Measurements from ENCODE around the gene PPM1J. TPM values are rescaled to one million over a fixed set of nuclear protein-coding genes. Genes with fewer than 3 reads are reported as not detected.
"Not testable (repeated sequence)": the region's sequence is repeated elsewhere in the genome, so short reads cannot be mapped to it uniquely, and the experiment has no call there.

Gene PPM1J
- polyA plus RNA-seq, 1 of the 3 experiments (the other 2 are of a cell fraction) = 5.3 TPM

DNA sequence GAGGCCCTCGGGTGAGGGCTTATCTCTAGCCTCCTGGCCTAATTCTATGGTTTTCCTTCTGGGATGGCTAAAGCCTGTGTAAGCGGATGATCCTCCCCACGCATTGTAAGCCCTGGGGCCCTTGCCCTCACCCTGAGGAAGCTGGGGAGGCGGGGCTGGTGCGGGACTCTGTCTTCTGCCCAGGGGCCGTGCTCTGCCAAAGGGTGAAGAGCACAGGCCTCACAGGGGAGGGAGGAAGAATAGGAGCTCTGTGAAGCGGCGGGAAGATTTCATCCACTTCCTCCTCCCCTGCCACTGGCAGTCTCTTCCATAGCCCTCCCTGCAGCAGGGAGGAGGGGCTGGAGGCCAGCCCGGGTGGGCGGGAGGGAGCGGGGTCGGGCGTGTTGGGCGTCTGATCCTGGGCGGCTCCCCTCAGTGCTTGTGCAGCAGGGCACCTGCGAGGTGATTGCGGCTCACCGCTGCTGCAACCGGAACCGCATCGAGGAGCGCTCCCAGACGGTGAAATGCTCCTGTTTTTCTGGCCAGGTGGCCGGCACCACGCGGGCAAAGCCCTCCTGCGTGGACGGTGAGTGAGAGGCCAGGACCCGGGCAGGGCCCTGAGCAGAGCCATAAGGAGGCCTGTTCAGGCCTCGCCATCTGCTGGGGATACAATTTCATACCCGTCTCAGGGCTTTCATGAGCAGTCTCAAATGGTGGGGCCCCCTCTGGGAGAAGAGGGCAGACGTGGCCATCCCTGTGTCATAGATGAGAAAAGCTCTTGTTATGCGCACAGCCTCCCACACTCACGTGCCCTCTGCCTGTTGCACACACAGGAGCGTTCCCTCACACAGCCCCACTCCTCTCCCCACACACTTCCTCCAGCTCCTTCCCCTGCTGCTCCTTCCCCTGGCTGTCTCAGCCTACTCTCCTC lies 7.7 kb upstream of the PPM1J start:
- Histone ChIP-seq H3K4me2 (no peak overlapping the region), H3K9me2 (no peaks in the 10 kb centered on the region), H3K27me3 (ENCODE audit: insufficient read depth) (no peaks in the 10 kb centered on the region), H3F3A (replicated peaks; ENCODE audit: insufficient read depth) (no peaks in the 10 kb centered on the region), H3K36me3 (replicated peaks in 1 of 2; ENCODE audit: control insufficient read depth in 1 of 2, insufficient read depth in 2 of 2, low read length in 1 of 2) (no peaks in the 10 kb centered on the region), H3K27ac (ENCODE audit: low read depth in 2 of 2, low read length in 1 of 2) (no peak overlapping the region), H3K79me2 (ENCODE audit: insufficient read depth) (no peaks in the 10 kb centered on the region), H3K4me3 (ENCODE audit: low read depth in 2 of 2, low read length in 1 of 2) (no peak overlapping the region), H3K9ac (no peak overlapping the region), H3K4me1 (ENCODE audit: control insufficient read depth in 1 of 2, insufficient read depth in 2 of 2, low read depth in 1 of 2, low read length in 1 of 2) (peaks cover 0 to 5% of the 10 kb centered on the region in 2 experiments; a peak in 1 of 4 replicates), H2AFZ (ENCODE audit: low read depth) (no peak overlapping the region), H4K20me1 (ENCODE audit: insufficient read depth) (no peaks in the 10 kb centered on the region), H3K9me3 (no peaks in the 10 kb centered on the region)
- TF ChIP-seq NRF1 (IDR thresholded peaks at IDR 0.05; ENCODE audit: low read depth, low read length) (no peak), SMC3 (IDR thresholded peaks at IDR 0.05; ENCODE audit: low read depth, low read length) (no peak), MEF2A (IDR thresholded peaks at IDR 0.05; ENCODE audit: borderline replicate concordance, low read depth) (no peak), RCOR1 (IDR thresholded peaks at IDR 0.05; ENCODE audit: low read length) (no peak), TAF1 (IDR thresholded peaks at IDR 0.05; ENCODE audit: borderline replicate concordance, low read depth, low read length) (no peak), FOXJ3 (CRISPR knock-in tag; IDR thresholded peaks at IDR 0.05) (no peak), EZH2phosphoT487 (IDR thresholded peaks at IDR 0.05; ENCODE audit: borderline replicate concordance, low read depth) (no peak), JUND (IDR thresholded peaks at IDR 0.05) (no peak)
- TF ChIP-seq, protein P1, sequence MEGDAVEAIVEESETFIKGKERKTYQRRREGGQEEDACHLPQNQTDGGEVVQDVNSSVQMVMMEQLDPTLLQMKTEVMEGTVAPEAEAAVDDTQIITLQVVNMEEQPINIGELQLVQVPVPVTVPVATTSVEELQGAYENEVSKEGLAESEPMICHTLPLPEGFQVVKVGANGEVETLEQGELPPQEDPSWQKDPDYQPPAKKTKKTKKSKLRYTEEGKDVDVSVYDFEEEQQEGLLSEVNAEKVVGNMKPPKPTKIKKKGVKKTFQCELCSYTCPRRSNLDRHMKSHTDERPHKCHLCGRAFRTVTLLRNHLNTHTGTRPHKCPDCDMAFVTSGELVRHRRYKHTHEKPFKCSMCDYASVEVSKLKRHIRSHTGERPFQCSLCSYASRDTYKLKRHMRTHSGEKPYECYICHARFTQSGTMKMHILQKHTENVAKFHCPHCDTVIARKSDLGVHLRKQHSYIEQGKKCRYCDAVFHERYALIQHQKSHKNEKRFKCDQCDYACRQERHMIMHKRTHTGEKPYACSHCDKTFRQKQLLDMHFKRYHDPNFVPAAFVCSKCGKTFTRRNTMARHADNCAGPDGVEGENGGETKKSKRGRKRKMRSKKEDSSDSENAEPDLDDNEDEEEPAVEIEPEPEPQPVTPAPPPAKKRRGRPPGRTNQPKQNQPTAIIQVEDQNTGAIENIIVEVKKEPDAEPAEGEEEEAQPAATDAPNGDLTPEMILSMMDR (IDR thresholded peaks at IDR 0.05) = no peak
- CTCF ChIA-PET = interaction anchor here (1.4 to 11.8 kb wide), 4 partner anchors 11 to 350 kb away, joined by 4 to 754 read pairs (median 12); partner anchors contain the start of gene LRIG2
- 79% methylated on average over 9 of the region's 35 CpGs for WGBS (ENCODE audit: low lambda C conversion rate)
- POLR2A ChIA-PET = interaction anchor here (0.6 to 0.7 kb wide), 2 partner anchors 23 to 344 kb away, joined by 3 to 6 read pairs; no protein-coding TSS in a partner anchor
- DNase-seq = no peak

DNA sequence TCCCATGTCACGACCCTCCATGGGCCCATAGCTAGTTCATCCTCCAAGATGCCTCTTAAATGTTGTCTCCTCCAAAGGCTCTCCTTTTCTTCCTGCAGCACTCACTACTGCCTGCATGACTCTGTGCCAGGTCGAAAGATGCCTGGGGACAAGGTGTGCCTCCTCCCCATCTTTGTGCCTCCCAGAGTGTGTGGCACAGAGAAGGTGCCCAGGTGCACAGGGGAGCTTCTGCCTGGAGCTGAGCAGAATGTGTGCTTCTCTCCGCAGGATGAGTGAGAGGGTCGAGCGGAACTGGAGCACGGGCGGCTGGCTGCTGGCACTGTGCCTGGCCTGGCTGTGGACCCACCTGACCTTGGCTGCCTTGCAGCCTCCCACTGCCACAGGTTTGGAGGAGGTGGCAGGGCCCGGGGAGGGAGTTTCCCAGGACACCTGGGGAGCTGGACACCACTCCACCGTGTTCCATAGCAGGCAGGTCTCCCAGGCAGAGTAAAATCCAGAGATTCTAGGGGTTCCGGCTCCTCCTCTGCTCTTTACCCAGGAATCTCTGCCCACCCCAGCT lies 6.9 kb upstream of the PPM1J start:
- no peak overlapping the region for H3K27ac ChIP-seq (ENCODE audit: low read depth in 2 of 2, low read length in 1 of 2)
- no peak overlapping the region for H3K9ac ChIP-seq
- DNase-seq = no peak
- POLR2A ChIA-PET = interaction anchor here (0.6 to 0.7 kb wide), 2 partner anchors 24 to 343 kb away, joined by 3 to 6 read pairs; no protein-coding TSS in a partner anchor
- no peaks in the 10 kb centered on the region for H3K36me3 ChIP-seq (replicated peaks in 1 of 2; ENCODE audit: control insufficient read depth in 1 of 2, insufficient read depth in 2 of 2, low read length in 1 of 2)
- H3K9me3 ChIP-seq = no peaks in the 10 kb centered on the region
- no peaks in the 10 kb centered on the region for H4K20me1 ChIP-seq (ENCODE audit: insufficient read depth)
- no peak overlapping the region for H3K4me2 ChIP-seq
- no peaks in the 10 kb centered on the region for H3K27me3 ChIP-seq (ENCODE audit: insufficient read depth)
- no peak overlapping the region for H3K4me3 ChIP-seq (ENCODE audit: low read depth in 2 of 2, low read length in 1 of 2)
- peaks cover 0 to 5% of the 10 kb centered on the region in 2 experiments; a peak in 1 of 4 replicates for H3K4me1 ChIP-seq (ENCODE audit: control insufficient read depth in 1 of 2, insufficient read depth in 2 of 2, low read depth in 1 of 2, low read length in 1 of 2)
- no peaks in the 10 kb centered on the region for H3K9me2 ChIP-seq
- 87% methylated on average over 5 of the region's 10 CpGs for WGBS (ENCODE audit: low lambda C conversion rate)
- peaks cover under 1% of the 10 kb centered on the region for H3F3A ChIP-seq (replicated peaks; ENCODE audit: insufficient read depth)
- no peaks in the 10 kb centered on the region for H3K79me2 ChIP-seq (ENCODE audit: insufficient read depth)
- no peak for TF ChIP-seq NRF1 (IDR thresholded peaks at IDR 0.05; ENCODE audit: low read depth, low read length)
- no peak for TF ChIP-seq TAF1 (IDR thresholded peaks at IDR 0.05; ENCODE audit: borderline replicate concordance, low read depth, low read length)
- TF ChIP-seq RXRA (IDR thresholded peaks at IDR 0.05; ENCODE audit: borderline replicate concordance, low read depth) = no peak
- no peak for TF ChIP-seq RFX5 (IDR thresholded peaks at IDR 0.05; ENCODE audit: low read length)
- TF ChIP-seq FOXJ3 (CRISPR knock-in tag; IDR thresholded peaks at IDR 0.05) = no peak
- TF ChIP-seq ELF1 (IDR thresholded peaks at IDR 0.05) = no peak
- TF ChIP-seq, protein P2, sequence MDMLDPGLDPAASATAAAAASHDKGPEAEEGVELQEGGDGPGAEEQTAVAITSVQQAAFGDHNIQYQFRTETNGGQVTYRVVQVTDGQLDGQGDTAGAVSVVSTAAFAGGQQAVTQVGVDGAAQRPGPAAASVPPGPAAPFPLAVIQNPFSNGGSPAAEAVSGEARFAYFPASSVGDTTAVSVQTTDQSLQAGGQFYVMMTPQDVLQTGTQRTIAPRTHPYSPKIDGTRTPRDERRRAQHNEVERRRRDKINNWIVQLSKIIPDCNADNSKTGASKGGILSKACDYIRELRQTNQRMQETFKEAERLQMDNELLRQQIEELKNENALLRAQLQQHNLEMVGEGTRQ (IDR thresholded peaks at IDR 0.05; ENCODE audit: borderline replicate concordance, low read depth, low read length) = no peak
- TF ChIP-seq, protein P3, sequence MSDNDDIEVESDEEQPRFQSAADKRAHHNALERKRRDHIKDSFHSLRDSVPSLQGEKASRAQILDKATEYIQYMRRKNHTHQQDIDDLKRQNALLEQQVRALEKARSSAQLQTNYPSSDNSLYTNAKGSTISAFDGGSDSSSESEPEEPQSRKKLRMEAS (IDR thresholded peaks at IDR 0.05; ENCODE audit: low read depth) = no peak
- CTCF ChIA-PET = interaction anchor here (1.3 to 11.8 kb wide), 7 partner anchors 8 to 351 kb away, joined by 3 to 754 read pairs (median 5); partner anchors contain the start of gene LRIG2
- H2AFZ ChIP-seq (ENCODE audit: low read depth) = no peak overlapping the region

DNA sequence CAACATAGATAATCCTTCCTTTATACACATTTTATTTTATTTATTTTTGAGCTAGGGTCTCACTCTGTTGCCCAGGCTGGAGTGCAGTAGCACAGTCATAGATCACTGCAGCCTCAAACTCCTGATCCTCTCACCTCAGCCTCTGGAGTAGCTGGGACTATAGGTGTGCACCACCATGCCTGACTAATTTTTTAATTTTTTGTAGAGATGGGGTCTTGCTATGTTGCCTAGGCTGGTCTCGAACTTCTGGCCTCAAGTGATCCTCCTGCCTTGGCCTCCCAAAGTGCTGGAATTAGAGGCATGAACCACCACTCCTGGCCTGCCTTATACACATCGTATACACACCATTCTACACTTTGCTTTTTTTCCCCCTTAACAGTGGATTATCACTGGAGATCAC lies 6.2 kb upstream of the PPM1J start:
- H3K27me3 ChIP-seq (ENCODE audit: insufficient read depth); H3F3A ChIP-seq (replicated peaks; ENCODE audit: insufficient read depth); DNase-seq; H2AFZ ChIP-seq (ENCODE audit: low read depth); H3K9ac ChIP-seq; H3K79me2 ChIP-seq (ENCODE audit: insufficient read depth); H4K20me1 ChIP-seq (ENCODE audit: insufficient read depth); H3K27ac ChIP-seq (ENCODE audit: low read depth in 2 of 2, low read length in 1 of 2); H3K36me3 ChIP-seq (replicated peaks in 1 of 2; ENCODE audit: control insufficient read depth in 1 of 2, insufficient read depth in 2 of 2, low read length in 1 of 2); H3K4me1 ChIP-seq (ENCODE audit: control insufficient read depth in 1 of 2, insufficient read depth in 2 of 2, low read depth in 1 of 2, low read length in 1 of 2); H3K4me3 ChIP-seq (ENCODE audit: low read depth in 2 of 2, low read length in 1 of 2); H3K4me2 ChIP-seq; H3K9me3 ChIP-seq; H3K9me2 ChIP-seq: not testable (repeated sequence)
- POLR2A ChIA-PET = interaction anchor here (0.6 kb wide), 1 partner anchor 66 kb away, joined by 3 read pairs; no protein-coding TSS in a partner anchor
- WGBS (ENCODE audit: low lambda C conversion rate) = 88% methylated on average over 2 of the region's 2 CpGs
- CTCF ChIA-PET = interaction anchor here (0.9 to 11.8 kb wide), 9 partner anchors 8 to 698 kb away, joined by 3 to 754 read pairs (median 4); partner anchors contain the start of gene LRIG2

Measured in SK-N-SH (cell line).